Panc1 (cell line): ENCODE data around the gene ATF5. TPM values are rescaled to one million over a fixed set of nuclear protein-coding genes. Genes with fewer than 3 reads are reported as not detected.

Experiments used
- ATAC-seq: fragments of 200-7000 bp; cut with Tn5 transposase; 2 replicates; pipeline ENCODE4 v1.9.1; 2020; ENCODE audit warnings: mild to moderate bottlenecking, moderate library complexity
- BruUV-seq: library from RNA; stranded (reverse); fragments of 400-500 nt; replicated peaks from 2 replicates; lab custom pipeline; 2021; lab: Mats Ljungman, UMichigan
- CTCF ChIA-PET: fragments of 300-600 bp; sonication (Branson Sonifier 250); formaldehyde crosslinking; loops from one replicate; lab custom pipeline; 2022; ENCODE audit warnings: antibody characterized with exemption; lab: Charles Lee
- POLR2A ChIA-PET: fragments of 300-600 bp; sonication (Branson Sonifier 250); formaldehyde crosslinking; loops from one replicate; lab custom pipeline; 2022; ENCODE audit warnings: antibody characterized with exemption; lab: Charles Lee
- DNase-seq: peaks from one replicate; pipeline ENCODE4 v3.0.0-alpha.2; 2010; ENCODE audit warnings: low read depth, low spot score
- H3K27ac ChIP-seq: 2 replicates; pipeline ENCODE4 v1.5.1; 2011; ENCODE audit warnings: mild to moderate bottlenecking, low read length, inconsistent platforms
- H3K27me3 ChIP-seq: fragments of 200-500 bp; sonication (Bioruptor generic); 2 replicates; pipeline ENCODE4 v1.6.0; 2014; ENCODE audit warnings: low read length, inconsistent platforms; ENCODE audit not compliant: control insufficient read depth, insufficient read depth
- H3K36me3 ChIP-seq: fragments of 200-500 bp; sonication (Bioruptor generic); 2 replicates; pipeline ENCODE4 v1.5.1; 2014; ENCODE audit warnings: inconsistent platforms, mild to moderate bottlenecking, low read length, moderate library complexity; ENCODE audit not compliant: control insufficient read depth, insufficient read depth
- H3K4me1 ChIP-seq: 2 replicates; pipeline ENCODE4 v1.5.1; 2011; ENCODE audit warnings: inconsistent platforms, mild to moderate bottlenecking, low read length, moderate library complexity; ENCODE audit not compliant: control insufficient read depth, insufficient read depth
- H3K4me3 ChIP-seq, 2 experiments: 2 replicates each; pipeline ENCODE4 v1.5.1; 2011 to 2012; ENCODE audit warnings: low read depth in 2 of 2, low read length in 2 of 2, mild to moderate bottlenecking in 2 of 2, inconsistent platforms in 1 of 2, moderate library complexity in 1 of 2
- H3K9me3 ChIP-seq: fragments of 200-500 bp; sonication (Bioruptor generic); 2 replicates; pipeline ENCODE4 v1.5.1; 2014; ENCODE audit warnings: low read depth, mild to moderate bottlenecking, inconsistent platforms, low read length, moderate library complexity; ENCODE audit not compliant: control insufficient read depth, insufficient read depth
- CTCF ChIP-seq: fragments of 450-650 bp; IDR thresholded peaks from 2 replicates; pipeline ENCODE4 v1.5.1; 2017; ENCODE audit warnings: mild to moderate bottlenecking
- POLR2AphosphoS5 ChIP-seq: IDR thresholded peaks from 2 replicates; pipeline ENCODE4 v1.6.1; 2012; ENCODE audit warnings: mild to moderate bottlenecking, low read depth, low read length, moderate library complexity
- REST ChIP-seq, 2 experiments: IDR thresholded peaks; 2 replicates each; pipeline ENCODE4 v1.6.1; 2011 to 2012; ENCODE audit warnings: low read depth in 2 of 2, control low read depth in 1 of 2, low read length in 1 of 2, mild to moderate bottlenecking in 1 of 2, moderate library complexity in 1 of 2; ENCODE audit not compliant: insufficient read depth in 1 of 2
- SIN3A ChIP-seq: IDR thresholded peaks from 2 replicates; pipeline ENCODE4 v1.6.1; 2012; ENCODE audit warnings: low read depth, mild to moderate bottlenecking, low read length, moderate library complexity, borderline replicate concordance; ENCODE audit not compliant: insufficient read depth
- TCF7L2 ChIP-seq: IDR thresholded peaks from 2 replicates; pipeline ENCODE4 v1.6.1; 2011; ENCODE audit warnings: mild to moderate bottlenecking, low read depth, low read length, inconsistent platforms
- in situ Hi-C: cut with HindIII; loops from 2 replicates; pipeline ENCODE4 v1.10.0; 2016; ENCODE audit warnings: low sequenced_read_pairs, low pct_unique_long_range_greater_than_20kb
- intact Hi-C: fragments of 100-400 bp; cut with micrococcal nuclease; formaldehyde crosslinking; loops from one replicate; pipeline ENCODE4 v1.10.0; 2022; ENCODE audit not compliant: unreplicated experiment
- total RNA-seq: library from RNA; stranded (reverse); gene quantifications from one replicate; pipeline ENCODE4 v1.2.1, GENCODE V29; 2021; ENCODE audit not compliant: unreplicated experiment

The ATF5 gene
- total RNA-seq, 1 experiment from 2014 or later, result 104 TPM

GRCh38 chr19:49912965-49913685, 15.9 kb upstream of the ATF5 start:
- Histone ChIP-seq H3K36me3 (no peaks in the 10 kb centered on the region; the same call in 1 of the 2 replicates), H3K4me3 (no peak overlapping the region), H3K27me3 (no peaks in the 10 kb centered on the region), H3K9me3 (no peaks in the 10 kb centered on the region), H3K27ac (no peak overlapping the region), H3K4me1 (no peaks in the 10 kb centered on the region)
- DNase-seq (no peak), ATAC-seq (no peak)
- CTCF ChIA-PET, result no interaction called here
- POLR2A ChIA-PET, result no interaction called here
- in situ Hi-C loops, result no loop called here
- intact Hi-C loops, result no loop called here
- TF ChIP-seq TCF7L2 (no peak), POLR2AphosphoS5 (no peak), CTCF (no peak), SIN3A (no peak)
- no TSS peak for BruUV-seq

DNA sequence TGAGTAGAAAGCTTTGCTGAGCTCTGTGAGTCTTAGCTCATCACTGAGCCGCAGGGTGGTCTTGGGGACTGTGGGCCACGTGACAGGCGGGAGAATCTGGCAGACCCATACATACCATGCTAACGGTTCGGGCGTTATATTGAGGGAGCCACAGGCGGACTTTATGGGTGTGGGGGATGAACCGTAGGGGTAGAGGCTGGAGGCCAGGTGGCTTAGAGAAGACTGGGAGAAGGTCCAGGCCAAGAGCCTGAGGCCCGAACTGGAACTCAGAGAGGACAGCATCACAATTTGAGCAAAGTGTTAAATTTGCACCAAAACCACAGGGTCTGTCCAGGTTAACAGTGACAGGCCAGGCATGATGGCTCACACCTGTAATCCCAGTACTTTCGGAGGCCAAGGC, 15.3 kb upstream of the ATF5 start:
- POLR2A ChIA-PET, result no interaction called here

More for the DNA sequence above, 15.3 kb upstream of the ATF5 start:
- Histone ChIP-seq H3K4me1 (no peaks in the 10 kb centered on the region), H3K36me3 (no peaks in the 10 kb centered on the region; the same call in 1 of the 2 replicates), H3K27me3 (no peaks in the 10 kb centered on the region), H3K9me3 (no peaks in the 10 kb centered on the region), H3K27ac (no peak overlapping the region), H3K4me3 (no peak overlapping the region)
- BruUV-seq, result no TSS peak
- in situ Hi-C loops (no loop called here), intact Hi-C loops (no loop called here)
- CTCF ChIA-PET, result no interaction called here
- no peak for TF ChIP-seq REST (IDR thresholded peaks at IDR 0.05; ENCODE audit: insufficient read depth in 1 of 2, low read depth in 2 of 2, low read length in 1 of 2)
- no peak for TF ChIP-seq SIN3A
- TF ChIP-seq CTCF, result no peak
- TF ChIP-seq TCF7L2, result no peak
- TF ChIP-seq POLR2AphosphoS5, result no peak
- no peak for ATAC-seq
- DNase-seq, result no peak
